ENCODE measurements around the gene LUZP2. TPM values are rescaled to one million over a fixed set of nuclear protein-coding genes. Genes with fewer than 3 reads are reported as not detected.

LUZP2 gene
- total RNA-seq, 2 experiments from 2014 or later, result not detected

GRCh38 chr11:24687531-24688147, 190.8 kb downstream of the LUZP2 start:
- Histone ChIP-seq H3K4me1 (ENCODE audit: insufficient read depth, low read length) (no peaks in the 10 kb centered on the region), H3K4me3 (ENCODE audit: low read length) (no peak overlapping the region), H3K27me3 (ENCODE audit: control insufficient read depth in 1 of 2, insufficient read depth in 2 of 2, low read length in 2 of 2) (no peaks in the 10 kb centered on the region), H3K36me3 (ENCODE audit: insufficient read depth, low read length) (no peaks in the 10 kb centered on the region), H3K9me3 (ENCODE audit: control insufficient read depth in 1 of 2, insufficient read depth in 1 of 2, low read length in 2 of 2) (peaks cover 0 to 2% of the 10 kb centered on the region in 2 experiments), H3K27ac (ENCODE audit: low read depth in 1 of 2, low read length in 2 of 2) (no peak overlapping the region)
- Mint-ChIP-seq H3K27me3 (no peaks in the 10 kb centered on the region), H3K9me3 (peaks cover 10% of the 10 kb centered on the region), H3K4me3 (no peak overlapping the region), H3K27ac (no peak overlapping the region), H3K36me3 (ENCODE audit: low read depth) (no peaks in the 10 kb centered on the region), H3K4me1 (ENCODE audit: low read depth) (no peaks in the 10 kb centered on the region)
- ATAC-seq (ENCODE audit: poor library complexity) (no peak), DNase-seq (no peak)
- TF ChIP-seq, protein P1, sequence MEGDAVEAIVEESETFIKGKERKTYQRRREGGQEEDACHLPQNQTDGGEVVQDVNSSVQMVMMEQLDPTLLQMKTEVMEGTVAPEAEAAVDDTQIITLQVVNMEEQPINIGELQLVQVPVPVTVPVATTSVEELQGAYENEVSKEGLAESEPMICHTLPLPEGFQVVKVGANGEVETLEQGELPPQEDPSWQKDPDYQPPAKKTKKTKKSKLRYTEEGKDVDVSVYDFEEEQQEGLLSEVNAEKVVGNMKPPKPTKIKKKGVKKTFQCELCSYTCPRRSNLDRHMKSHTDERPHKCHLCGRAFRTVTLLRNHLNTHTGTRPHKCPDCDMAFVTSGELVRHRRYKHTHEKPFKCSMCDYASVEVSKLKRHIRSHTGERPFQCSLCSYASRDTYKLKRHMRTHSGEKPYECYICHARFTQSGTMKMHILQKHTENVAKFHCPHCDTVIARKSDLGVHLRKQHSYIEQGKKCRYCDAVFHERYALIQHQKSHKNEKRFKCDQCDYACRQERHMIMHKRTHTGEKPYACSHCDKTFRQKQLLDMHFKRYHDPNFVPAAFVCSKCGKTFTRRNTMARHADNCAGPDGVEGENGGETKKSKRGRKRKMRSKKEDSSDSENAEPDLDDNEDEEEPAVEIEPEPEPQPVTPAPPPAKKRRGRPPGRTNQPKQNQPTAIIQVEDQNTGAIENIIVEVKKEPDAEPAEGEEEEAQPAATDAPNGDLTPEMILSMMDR (IDR thresholded peaks at IDR 0.05), result no peak
- ChIA-PET POLR2A (no interaction called here), CTCF (no interaction called here)
- intact Hi-C loops (cut with DNase I, micrococcal nuclease), result no loop called here

DNA sequence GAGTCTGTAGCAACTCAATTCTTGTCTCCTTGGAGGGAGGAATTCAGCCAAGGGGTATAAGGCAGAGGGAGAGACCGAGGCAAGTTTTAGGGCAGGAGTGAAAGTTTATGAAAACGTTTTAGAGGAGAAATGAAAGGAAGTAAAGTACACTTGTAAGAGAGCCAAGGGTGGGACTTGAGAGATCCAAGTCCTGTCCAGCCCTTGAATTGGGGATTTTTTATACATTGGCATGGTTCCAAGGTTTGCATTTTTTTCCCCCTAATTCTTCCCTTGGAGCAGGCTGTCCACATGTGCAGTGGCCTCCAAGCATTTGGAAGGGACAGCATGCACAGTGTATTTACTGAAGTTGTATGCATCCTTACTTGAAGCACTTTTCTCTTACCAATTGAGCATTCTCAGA, 192.1 kb downstream of the LUZP2 start:
- H3K27me3 ChIP-seq (ENCODE audit: control insufficient read depth in 1 of 2, insufficient read depth in 2 of 2, low read length in 2 of 2), result no peaks in the 10 kb centered on the region
- TF ChIP-seq, protein P1 (IDR thresholded peaks at IDR 0.05), result no peak
- H3K4me1 Mint-ChIP-seq (ENCODE audit: low read depth), result no peaks in the 10 kb centered on the region
- no peak overlapping the region for H3K27ac ChIP-seq (ENCODE audit: low read depth in 1 of 2, low read length in 2 of 2)
- peaks cover 10% of the 10 kb centered on the region for H3K9me3 Mint-ChIP-seq
- H3K4me3 ChIP-seq (ENCODE audit: low read length), result no peak overlapping the region
- H3K4me1 ChIP-seq (ENCODE audit: insufficient read depth, low read length), result no peaks in the 10 kb centered on the region
- no peak overlapping the region for H3K4me3 Mint-ChIP-seq
- no peaks in the 10 kb centered on the region for H3K9me3 ChIP-seq (ENCODE audit: control insufficient read depth in 1 of 2, insufficient read depth in 1 of 2, low read length in 2 of 2)
- ATAC-seq (ENCODE audit: poor library complexity) (no peak), DNase-seq (no peak)
- no peak overlapping the region for H3K27ac Mint-ChIP-seq
- intact Hi-C loops (cut with DNase I, micrococcal nuclease), result no loop called here
- no peaks in the 10 kb centered on the region for H3K36me3 ChIP-seq (ENCODE audit: insufficient read depth, low read length)
- CTCF ChIA-PET, result no interaction called here
- H3K36me3 Mint-ChIP-seq (ENCODE audit: low read depth), result no peaks in the 10 kb centered on the region
- no peaks in the 10 kb centered on the region for H3K27me3 Mint-ChIP-seq
- POLR2A ChIA-PET, result no interaction called here

- CTCF ChIA-PET, result no interaction called here
- ATAC-seq (ENCODE audit: poor library complexity) (no peak), DNase-seq (no peak)
- Histone ChIP-seq H3K36me3 (ENCODE audit: insufficient read depth, low read length) (no peaks in the 10 kb centered on the region), H3K4me1 (ENCODE audit: insufficient read depth, low read length) (no peaks in the 10 kb centered on the region), H3K27ac (ENCODE audit: low read depth in 1 of 2, low read length in 2 of 2) (no peak overlapping the region), H3K9me3 (ENCODE audit: control insufficient read depth in 1 of 2, insufficient read depth in 1 of 2, low read length in 2 of 2) (peaks cover 0 to 3% of the 10 kb centered on the region in 2 experiments), H3K27me3 (ENCODE audit: control insufficient read depth in 1 of 2, insufficient read depth in 2 of 2, low read length in 2 of 2) (no peaks in the 10 kb centered on the region), H3K4me3 (ENCODE audit: low read length) (no peak overlapping the region)
- no peaks in the 10 kb centered on the region for H3K36me3 Mint-ChIP-seq (ENCODE audit: low read depth)
- TF ChIP-seq, protein P1 (IDR thresholded peaks at IDR 0.05), result no peak
- H3K27ac Mint-ChIP-seq, result no peak overlapping the region
- POLR2A ChIA-PET, result no interaction called here
- H3K4me1 Mint-ChIP-seq (ENCODE audit: low read depth), result no peaks in the 10 kb centered on the region
- no peaks in the 10 kb centered on the region for H3K27me3 Mint-ChIP-seq
- intact Hi-C loops (cut with DNase I, micrococcal nuclease), result no loop called here
- peaks cover 8% of the 10 kb centered on the region for H3K9me3 Mint-ChIP-seq
- H3K4me3 Mint-ChIP-seq, result no peak overlapping the region
These were observed 200.8 kb downstream of the LUZP2 start for GRCh38 chr11:24697522-24698111.
